Astrocyte (in vitro differentiated cells and primary cell): ENCODE results near the gene RPS27L. TPM values are rescaled to one million over a fixed set of nuclear protein-coding genes. Genes with fewer than 3 reads are reported as not detected.

Experiments
- DNase-seq: peaks from one replicate; pipeline ENCODE4 v3.0.0-alpha.2; 2010; ENCODE audit warnings: low read depth
- FAIRE-seq: peaks from 2 replicates; lab custom pipeline; 2011; peaks lifted over from hg19 to GRCh38; lab: Jason Lieb, UNC
- H2AFZ ChIP-seq: 2 replicates; pipeline ENCODE4 v1.6.0; 2012; ENCODE audit warnings: low read depth, low read length, inconsistent platforms
- H3K27ac ChIP-seq: 2 replicates; pipeline ENCODE4 v1.5.1; 2011; ENCODE audit warnings: low read depth, low read length, inconsistent platforms
- H3K27me3 ChIP-seq: 2 replicates; pipeline ENCODE4 v1.6.0; 2011; ENCODE audit warnings: low read length, inconsistent platforms; ENCODE audit not compliant: insufficient read depth
- H3K36me3 ChIP-seq: 2 replicates; pipeline ENCODE4 v1.5.1; 2011; ENCODE audit warnings: low read length, inconsistent platforms; ENCODE audit not compliant: insufficient read depth
- H3K4me1 ChIP-seq: 2 replicates; pipeline ENCODE4 v1.5.1; 2011; ENCODE audit warnings: low read length, inconsistent platforms; ENCODE audit not compliant: insufficient read depth
- H3K4me2 ChIP-seq: 2 replicates; pipeline ENCODE4 v1.6.0; 2012; ENCODE audit warnings: low read length, inconsistent platforms
- H3K4me3 ChIP-seq: 2 replicates; pipeline ENCODE4 v1.5.1; 2011; ENCODE audit warnings: low read depth, mild to moderate bottlenecking, low read length, inconsistent platforms; ENCODE audit not compliant: insufficient read depth
- H3K79me2 ChIP-seq: 2 replicates; pipeline ENCODE4 v1.6.0; 2012; ENCODE audit warnings: mild to moderate bottlenecking, low read length, inconsistent platforms; ENCODE audit not compliant: insufficient read depth
- H3K9ac ChIP-seq: 2 replicates; pipeline ENCODE4 v1.6.0; 2012; ENCODE audit warnings: mild to moderate bottlenecking, low read length, inconsistent platforms
- H3K9me3 ChIP-seq: 2 replicates; pipeline ENCODE4 v1.5.1; 2012; ENCODE audit warnings: low read depth, mild to moderate bottlenecking, low read length, inconsistent platforms; ENCODE audit not compliant: insufficient read depth
- H4K20me1 ChIP-seq: 2 replicates; pipeline ENCODE4 v1.6.0; 2012; ENCODE audit warnings: low read length, inconsistent platforms; ENCODE audit not compliant: insufficient read depth
- H3K27ac Mint-ChIP-seq: one replicate; pipeline ENCODE4 v1.8.0; 2021; ENCODE audit warnings: mild to moderate bottlenecking, mixed read lengths; ENCODE audit not compliant: unreplicated experiment
- H3K27me3 Mint-ChIP-seq: one replicate; pipeline ENCODE4 v1.8.0; 2021; ENCODE audit warnings: low read depth, mixed read lengths; ENCODE audit not compliant: unreplicated experiment
- H3K36me3 Mint-ChIP-seq: one replicate; pipeline ENCODE4 v1.8.0; 2021; ENCODE audit warnings: low read depth, mixed read lengths; ENCODE audit not compliant: unreplicated experiment
- H3K4me1 Mint-ChIP-seq: one replicate; pipeline ENCODE4 v1.8.0; 2021; ENCODE audit warnings: low read depth, mixed read lengths; ENCODE audit not compliant: unreplicated experiment
- H3K4me3 Mint-ChIP-seq: one replicate; pipeline ENCODE4 v1.8.0; 2021; ENCODE audit warnings: mild to moderate bottlenecking, moderate library complexity, mixed read lengths; ENCODE audit not compliant: unreplicated experiment
- H3K9me3 Mint-ChIP-seq: one replicate; pipeline ENCODE4 v1.8.0; 2021; ENCODE audit warnings: mild to moderate bottlenecking, mixed read lengths; ENCODE audit not compliant: unreplicated experiment
- CTCF ChIP-seq: IDR thresholded peaks from 2 replicates; pipeline ENCODE4 v1.5.1; 2011; ENCODE audit warnings: low read depth, mild to moderate bottlenecking, inconsistent platforms, low read length, moderate library complexity; ENCODE audit not compliant: insufficient read depth
- EZH2 ChIP-seq: IDR thresholded peaks from 2 replicates; pipeline ENCODE4 v1.6.1; 2012; ENCODE audit warnings: mild to moderate bottlenecking, low read length, inconsistent platforms; ENCODE audit not compliant: insufficient read depth
- total RNA-seq: library from RNA; stranded (reverse); gene quantifications from 2 replicates; pipeline ENCODE4 v1.2.1, GENCODE V29; 2021

RPS27L gene
- total RNA-seq, 1 donor from 2014 or later: 484 TPM

DNA sequence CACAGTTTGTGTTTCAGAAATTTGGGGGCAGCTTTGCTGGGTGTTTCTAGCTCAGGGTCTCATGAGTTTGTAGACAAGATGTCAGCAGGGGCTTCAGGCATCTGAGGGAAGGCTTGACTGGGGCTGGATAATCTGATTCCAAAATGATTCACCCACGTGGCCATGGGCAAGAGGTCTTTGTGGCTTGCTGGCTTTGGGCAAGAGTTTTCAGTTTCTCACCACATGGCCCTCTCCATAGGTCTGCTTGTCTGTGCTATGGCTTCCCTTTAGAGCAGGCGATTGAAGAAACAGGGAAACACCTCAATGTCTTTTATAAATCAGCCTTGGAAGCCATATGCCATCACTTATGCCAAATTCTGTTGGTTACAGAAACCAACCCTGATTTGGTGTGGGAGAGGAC, 11.9 kb downstream of the RPS27L start:
- no peak for FAIRE-seq

GRCh38 chr15:63140936-63141335, 16.3 kb downstream of the RPS27L start:
- Mint-ChIP-seq H3K27me3 (no peaks in the 10 kb centered on the region), H3K4me1 (no peaks in the 10 kb centered on the region), H3K36me3 (peaks cover 11% of the 10 kb centered on the region), H3K9me3 (no peaks in the 10 kb centered on the region), H3K4me3 (no peak overlapping the region), H3K27ac (no peak overlapping the region)
- Histone ChIP-seq H3K36me3 (no peaks in the 10 kb centered on the region), H4K20me1 (no peaks in the 10 kb centered on the region), H3K4me1 (peaks cover 4% of the 10 kb centered on the region), H3K4me3 (no peak overlapping the region), H3K9me3 (no peaks in the 10 kb centered on the region), H3K27me3 (no peaks in the 10 kb centered on the region), H3K27ac (no peak overlapping the region), H3K79me2 (no peaks in the 10 kb centered on the region), H3K4me2 (no peak overlapping the region), H2AFZ (no peak overlapping the region), H3K9ac (no peak overlapping the region)
- DNase-seq (no peak), FAIRE-seq (no peak)
- TF ChIP-seq CTCF (no peak), EZH2 (no peak)

More for the DNA sequence above, 11.9 kb downstream of the RPS27L start:
- Histone ChIP-seq H3K4me1 (no peaks in the 10 kb centered on the region), H3K9ac (no peak overlapping the region), H3K36me3 (peaks cover 6% of the 10 kb centered on the region), H3K4me3 (no peak overlapping the region), H3K27me3 (no peaks in the 10 kb centered on the region), H3K9me3 (no peaks in the 10 kb centered on the region), H3K27ac (no peak overlapping the region), H4K20me1 (no peaks in the 10 kb centered on the region), H3K79me2 (no peaks in the 10 kb centered on the region), H3K4me2 (no peak overlapping the region), H2AFZ (no peak overlapping the region)
- H3K36me3 Mint-ChIP-seq: peaks cover 23% of the 10 kb centered on the region
- no peaks in the 10 kb centered on the region for H3K27me3 Mint-ChIP-seq
- no peaks in the 10 kb centered on the region for H3K9me3 Mint-ChIP-seq
- H3K4me3 Mint-ChIP-seq: no peak overlapping the region
- DNase-seq: no peak
- TF ChIP-seq CTCF: no peak
- no peak for TF ChIP-seq EZH2
- no peaks in the 10 kb centered on the region for H3K4me1 Mint-ChIP-seq
- peak overlapping the region; percentile 29 for H3K27ac Mint-ChIP-seq

DNA sequence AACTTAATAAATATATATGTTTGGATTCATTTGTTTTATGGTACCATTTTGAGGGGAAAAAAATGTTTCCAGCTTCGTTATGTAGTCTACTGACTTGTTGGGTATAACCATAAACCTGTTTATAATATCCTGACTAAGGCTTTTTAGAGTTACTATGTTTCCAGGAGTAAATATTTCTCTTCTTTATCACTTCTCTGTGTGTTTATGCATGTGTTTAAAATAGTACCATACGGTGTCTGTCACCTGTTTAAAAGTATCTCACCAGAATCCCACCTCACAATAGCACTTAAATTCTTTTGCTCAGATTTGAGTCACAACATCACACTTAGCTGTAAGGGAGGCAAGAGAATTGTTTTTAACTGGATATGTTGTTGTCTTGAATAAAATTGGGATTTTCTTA, 20.5 kb downstream of the RPS27L start:
- Histone ChIP-seq H3K27ac (peak overlapping the region; percentile 57), H3K9me3 (no peaks in the 10 kb centered on the region), H2AFZ (no peak overlapping the region), H3K79me2 (no peaks in the 10 kb centered on the region), H3K36me3 (no peaks in the 10 kb centered on the region), H3K9ac (no peak overlapping the region), H3K4me2 (no peak overlapping the region), H4K20me1 (no peaks in the 10 kb centered on the region), H3K4me1 (peaks cover 22% of the 10 kb centered on the region), H3K4me3 (no peak overlapping the region), H3K27me3 (no peaks in the 10 kb centered on the region)
- Mint-ChIP-seq H3K27ac (no peak overlapping the region), H3K4me1 (no peaks in the 10 kb centered on the region), H3K36me3 (peaks cover 4% of the 10 kb centered on the region), H3K9me3 (no peaks in the 10 kb centered on the region), H3K27me3 (no peaks in the 10 kb centered on the region), H3K4me3 (no peak overlapping the region)
- FAIRE-seq (no peak), DNase-seq (no peak)
- TF ChIP-seq CTCF (no peak), EZH2 (no peak)
